OCI-LY7 (cell line): ENCODE data around the gene TSPYL2.

Experiments
- CTCF ChIP-seq: fragments of 200-600 bp; sonication (generic); conservative IDR thresholded peaks from 2 replicates; pipeline ENCODE4 v1.5.1; 2014; ENCODE audit warnings: mild to moderate bottlenecking, antibody characterized with exemption, low read length, moderate library complexity, mixed read lengths
- EZH2phosphoT487 ChIP-seq: fragments of 200-600 bp; sonication (generic); IDR thresholded peaks from 2 replicates; pipeline ENCODE4 v1.6.1; 2018; ENCODE audit warnings: low read depth, borderline replicate concordance, mild to moderate bottlenecking, mixed run types, antibody characterized with exemption, low read length, moderate library complexity, mixed read lengths

GRCh38 chrX:53094582-53094905 lies 12.4 kb downstream of the TSPYL2 start:
- peak; percentile 6; the same call in 1 of the 2 replicates for TF ChIP-seq CTCF
- TF ChIP-seq EZH2phosphoT487: no peak
